ENCODE measurements around the gene CYGB.

Gene CYGB

GRCh38 chr17:76550712-76551615 is 13.5 kb upstream of the CYGB start:
- DNase-seq (ENCODE audit: low read depth): no peak

GRCh38 chr17:76549539-76549938 is 12.0 kb upstream of the CYGB start:
- DNase-seq (ENCODE audit: low read depth): no peak

GRCh38 chr17:76549215-76549518 is 11.7 kb upstream of the CYGB start:
- no peak for DNase-seq (ENCODE audit: low read depth)

- DNase-seq (ENCODE audit: low read depth): no peak
These were observed 11.1 kb upstream of the CYGB start for GRCh38 chr17:76548378-76549214.

- DNase-seq (ENCODE audit: low read depth): no peak
These were observed 10.2 kb upstream of the CYGB start for GRCh38 chr17:76547642-76548202.

GRCh38 chr17:76547183-76547641 is 9.7 kb upstream of the CYGB start:
- DNase-seq (ENCODE audit: low read depth): peak; percentile 45

- DNase-seq (ENCODE audit: low read depth): no peak
These were observed 9.2 kb upstream of the CYGB start for GRCh38 chr17:76546556-76547182.

GRCh38 chr17:76545918-76546555 is 8.5 kb upstream of the CYGB start:
- DNase-seq (ENCODE audit: low read depth): no peak

GRCh38 chr17:76544546-76545365 is 7.2 kb upstream of the CYGB start:
- DNase-seq (ENCODE audit: low read depth): no peak

- no peak for DNase-seq (ENCODE audit: low read depth)
These were observed 6.5 kb upstream of the CYGB start for GRCh38 chr17:76543826-76544545.

GRCh38 chr17:76543482-76543825 is 5.9 kb upstream of the CYGB start:
- no peak for DNase-seq (ENCODE audit: low read depth)

GRCh38 chr17:76542984-76543383 is 5.5 kb upstream of the CYGB start:
- DNase-seq (ENCODE audit: low read depth): no peak

- no peak for DNase-seq (ENCODE audit: low read depth)
These were observed 5.1 kb upstream of the CYGB start for GRCh38 chr17:76542566-76542971.

GRCh38 chr17:76541739-76542454 is 4.4 kb upstream of the CYGB start:
- no peak for DNase-seq (ENCODE audit: low read depth)

GRCh38 chr17:76540381-76541300 is 3.1 kb upstream of the CYGB start:
- no peak for DNase-seq (ENCODE audit: low read depth)

- no peak for DNase-seq (ENCODE audit: low read depth)
These were observed 2.2 kb upstream of the CYGB start, which contains the start of gene PRCD for GRCh38 chr17:76539631-76540271. Gene PRCD (plus strand): TSS chr17:76540044. CDS start chr17:76540142, 98 bp downstream.

GRCh38 chr17:76538941-76539570 is 1.5 kb upstream of the CYGB start:
- no peak for DNase-seq (ENCODE audit: low read depth)
